ENCODE results near the gene FSD1. TPM values are rescaled to one million over a fixed set of nuclear protein-coding genes. Genes with fewer than 3 reads are reported as not detected.

The FSD1 gene
- total and polyA plus RNA-seq, 9 of the 15 experiments (the other 6 are each of a cell fraction or from before 2014, with no cell fraction given): 0.11 to 1.9 (median 0.94) TPM; not detected in 1

DNA sequence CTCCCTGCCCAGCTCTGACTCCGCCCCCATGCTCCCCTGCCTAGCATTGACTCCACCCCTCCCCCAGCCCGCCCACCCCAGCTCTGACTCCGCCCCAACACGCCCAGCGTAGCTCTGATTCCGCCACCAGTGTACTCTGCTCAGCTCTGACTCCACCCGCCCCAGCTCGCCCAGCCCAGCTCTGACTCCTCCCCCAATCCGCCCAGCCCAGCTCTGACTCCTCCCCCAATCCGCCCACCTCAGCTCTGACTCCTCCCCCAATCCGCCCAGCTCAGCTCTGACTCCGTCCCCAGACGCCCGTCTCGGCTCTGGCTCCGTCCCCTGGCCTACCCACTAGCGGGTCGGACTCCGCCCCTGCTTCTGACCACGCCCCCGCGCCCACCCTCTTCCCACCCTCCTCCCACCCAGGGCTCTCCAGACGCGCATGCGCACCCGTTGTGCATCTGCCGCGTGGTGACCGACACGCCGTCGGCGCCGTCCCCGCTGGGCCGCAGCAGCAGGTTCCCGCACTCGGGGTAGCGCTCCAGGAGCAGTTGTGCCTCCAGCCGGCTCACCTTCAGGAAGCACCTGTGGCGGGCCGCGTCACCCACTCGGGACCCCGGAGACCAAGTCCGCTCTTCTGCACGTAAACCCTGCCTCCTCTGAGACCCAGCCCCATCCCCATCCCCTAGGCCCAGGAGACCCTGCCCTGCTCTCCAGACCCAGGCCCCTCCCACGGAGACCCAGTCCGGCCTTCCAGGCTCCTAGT, 24.0 kb downstream of the FSD1 start (continued):
- TF ChIP-seq, protein P1, sequence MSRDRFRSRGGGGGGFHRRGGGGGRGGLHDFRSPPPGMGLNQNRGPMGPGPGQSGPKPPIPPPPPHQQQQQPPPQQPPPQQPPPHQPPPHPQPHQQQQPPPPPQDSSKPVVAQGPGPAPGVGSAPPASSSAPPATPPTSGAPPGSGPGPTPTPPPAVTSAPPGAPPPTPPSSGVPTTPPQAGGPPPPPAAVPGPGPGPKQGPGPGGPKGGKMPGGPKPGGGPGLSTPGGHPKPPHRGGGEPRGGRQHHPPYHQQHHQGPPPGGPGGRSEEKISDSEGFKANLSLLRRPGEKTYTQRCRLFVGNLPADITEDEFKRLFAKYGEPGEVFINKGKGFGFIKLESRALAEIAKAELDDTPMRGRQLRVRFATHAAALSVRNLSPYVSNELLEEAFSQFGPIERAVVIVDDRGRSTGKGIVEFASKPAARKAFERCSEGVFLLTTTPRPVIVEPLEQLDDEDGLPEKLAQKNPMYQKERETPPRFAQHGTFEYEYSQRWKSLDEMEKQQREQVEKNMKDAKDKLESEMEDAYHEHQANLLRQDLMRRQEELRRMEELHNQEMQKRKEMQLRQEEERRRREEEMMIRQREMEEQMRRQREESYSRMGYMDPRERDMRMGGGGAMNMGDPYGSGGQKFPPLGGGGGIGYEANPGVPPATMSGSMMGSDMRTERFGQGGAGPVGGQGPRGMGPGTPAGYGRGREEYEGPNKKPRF (IDR thresholded peaks at IDR 0.05; ENCODE audit: low read depth, low read length): no peak
- no peak for TF ChIP-seq ZNF316 (IDR thresholded peaks at IDR 0.05)
- TF ChIP-seq RBFOX2 (IDR thresholded peaks at IDR 0.05; ENCODE audit: low read depth, low read length): peak; percentile 90
- no peak for TF ChIP-seq SRSF3 (IDR thresholded peaks at IDR 0.05; ENCODE audit: insufficient read depth, low read length)
- no peak for TF ChIP-seq HMG20B (CRISPR knock-in tag; IDR thresholded peaks at IDR 0.05)
- TF ChIP-seq NR4A1 (CRISPR knock-in tag; IDR thresholded peaks at IDR 0.05): peak; percentile 70; the same call in 1 of the 2 replicates
- no peak for TF ChIP-seq NR4A1 (tag; IDR thresholded peaks at IDR 0.05)
- TF ChIP-seq JUN (IDR thresholded peaks at IDR 0.05; ENCODE audit: borderline replicate concordance, low read depth, low read length): peak; percentile 42; the same call in 1 of the 2 replicates
- TF ChIP-seq JUN (CRISPR knock-in tag; IDR thresholded peaks at IDR 0.05; ENCODE audit: borderline replicate concordance): no peak
- no peak for TF ChIP-seq ZNF57 (CRISPR knock-in tag; IDR thresholded peaks at IDR 0.05)
- no peak for TF ChIP-seq ZKSCAN3 (CRISPR knock-in tag; IDR thresholded peaks at IDR 0.05)
- TF ChIP-seq, protein P2, sequence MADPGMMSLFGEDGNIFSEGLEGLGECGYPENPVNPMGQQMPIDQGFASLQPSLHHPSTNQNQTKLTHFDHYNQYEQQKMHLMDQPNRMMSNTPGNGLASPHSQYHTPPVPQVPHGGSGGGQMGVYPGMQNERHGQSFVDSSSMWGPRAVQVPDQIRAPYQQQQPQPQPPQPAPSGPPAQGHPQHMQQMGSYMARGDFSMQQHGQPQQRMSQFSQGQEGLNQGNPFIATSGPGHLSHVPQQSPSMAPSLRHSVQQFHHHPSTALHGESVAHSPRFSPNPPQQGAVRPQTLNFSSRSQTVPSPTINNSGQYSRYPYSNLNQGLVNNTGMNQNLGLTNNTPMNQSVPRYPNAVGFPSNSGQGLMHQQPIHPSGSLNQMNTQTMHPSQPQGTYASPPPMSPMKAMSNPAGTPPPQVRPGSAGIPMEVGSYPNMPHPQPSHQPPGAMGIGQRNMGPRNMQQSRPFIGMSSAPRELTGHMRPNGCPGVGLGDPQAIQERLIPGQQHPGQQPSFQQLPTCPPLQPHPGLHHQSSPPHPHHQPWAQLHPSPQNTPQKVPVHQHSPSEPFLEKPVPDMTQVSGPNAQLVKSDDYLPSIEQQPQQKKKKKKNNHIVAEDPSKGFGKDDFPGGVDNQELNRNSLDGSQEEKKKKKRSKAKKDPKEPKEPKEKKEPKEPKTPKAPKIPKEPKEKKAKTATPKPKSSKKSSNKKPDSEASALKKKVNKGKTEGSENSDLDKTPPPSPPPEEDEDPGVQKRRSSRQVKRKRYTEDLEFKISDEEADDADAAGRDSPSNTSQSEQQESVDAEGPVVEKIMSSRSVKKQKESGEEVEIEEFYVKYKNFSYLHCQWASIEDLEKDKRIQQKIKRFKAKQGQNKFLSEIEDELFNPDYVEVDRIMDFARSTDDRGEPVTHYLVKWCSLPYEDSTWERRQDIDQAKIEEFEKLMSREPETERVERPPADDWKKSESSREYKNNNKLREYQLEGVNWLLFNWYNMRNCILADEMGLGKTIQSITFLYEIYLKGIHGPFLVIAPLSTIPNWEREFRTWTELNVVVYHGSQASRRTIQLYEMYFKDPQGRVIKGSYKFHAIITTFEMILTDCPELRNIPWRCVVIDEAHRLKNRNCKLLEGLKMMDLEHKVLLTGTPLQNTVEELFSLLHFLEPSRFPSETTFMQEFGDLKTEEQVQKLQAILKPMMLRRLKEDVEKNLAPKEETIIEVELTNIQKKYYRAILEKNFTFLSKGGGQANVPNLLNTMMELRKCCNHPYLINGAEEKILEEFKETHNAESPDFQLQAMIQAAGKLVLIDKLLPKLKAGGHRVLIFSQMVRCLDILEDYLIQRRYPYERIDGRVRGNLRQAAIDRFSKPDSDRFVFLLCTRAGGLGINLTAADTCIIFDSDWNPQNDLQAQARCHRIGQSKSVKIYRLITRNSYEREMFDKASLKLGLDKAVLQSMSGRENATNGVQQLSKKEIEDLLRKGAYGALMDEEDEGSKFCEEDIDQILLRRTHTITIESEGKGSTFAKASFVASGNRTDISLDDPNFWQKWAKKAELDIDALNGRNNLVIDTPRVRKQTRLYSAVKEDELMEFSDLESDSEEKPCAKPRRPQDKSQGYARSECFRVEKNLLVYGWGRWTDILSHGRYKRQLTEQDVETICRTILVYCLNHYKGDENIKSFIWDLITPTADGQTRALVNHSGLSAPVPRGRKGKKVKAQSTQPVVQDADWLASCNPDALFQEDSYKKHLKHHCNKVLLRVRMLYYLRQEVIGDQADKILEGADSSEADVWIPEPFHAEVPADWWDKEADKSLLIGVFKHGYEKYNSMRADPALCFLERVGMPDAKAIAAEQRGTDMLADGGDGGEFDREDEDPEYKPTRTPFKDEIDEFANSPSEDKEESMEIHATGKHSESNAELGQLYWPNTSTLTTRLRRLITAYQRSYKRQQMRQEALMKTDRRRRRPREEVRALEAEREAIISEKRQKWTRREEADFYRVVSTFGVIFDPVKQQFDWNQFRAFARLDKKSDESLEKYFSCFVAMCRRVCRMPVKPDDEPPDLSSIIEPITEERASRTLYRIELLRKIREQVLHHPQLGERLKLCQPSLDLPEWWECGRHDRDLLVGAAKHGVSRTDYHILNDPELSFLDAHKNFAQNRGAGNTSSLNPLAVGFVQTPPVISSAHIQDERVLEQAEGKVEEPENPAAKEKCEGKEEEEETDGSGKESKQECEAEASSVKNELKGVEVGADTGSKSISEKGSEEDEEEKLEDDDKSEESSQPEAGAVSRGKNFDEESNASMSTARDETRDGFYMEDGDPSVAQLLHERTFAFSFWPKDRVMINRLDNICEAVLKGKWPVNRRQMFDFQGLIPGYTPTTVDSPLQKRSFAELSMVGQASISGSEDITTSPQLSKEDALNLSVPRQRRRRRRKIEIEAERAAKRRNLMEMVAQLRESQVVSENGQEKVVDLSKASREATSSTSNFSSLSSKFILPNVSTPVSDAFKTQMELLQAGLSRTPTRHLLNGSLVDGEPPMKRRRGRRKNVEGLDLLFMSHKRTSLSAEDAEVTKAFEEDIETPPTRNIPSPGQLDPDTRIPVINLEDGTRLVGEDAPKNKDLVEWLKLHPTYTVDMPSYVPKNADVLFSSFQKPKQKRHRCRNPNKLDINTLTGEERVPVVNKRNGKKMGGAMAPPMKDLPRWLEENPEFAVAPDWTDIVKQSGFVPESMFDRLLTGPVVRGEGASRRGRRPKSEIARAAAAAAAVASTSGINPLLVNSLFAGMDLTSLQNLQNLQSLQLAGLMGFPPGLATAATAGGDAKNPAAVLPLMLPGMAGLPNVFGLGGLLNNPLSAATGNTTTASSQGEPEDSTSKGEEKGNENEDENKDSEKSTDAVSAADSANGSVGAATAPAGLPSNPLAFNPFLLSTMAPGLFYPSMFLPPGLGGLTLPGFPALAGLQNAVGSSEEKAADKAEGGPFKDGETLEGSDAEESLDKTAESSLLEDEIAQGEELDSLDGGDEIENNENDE (IDR thresholded peaks at IDR 0.05; ENCODE audit: low read depth, low read length): no peak
- no peak for TF ChIP-seq CAMTA2 (CRISPR knock-in tag; conservative IDR thresholded peaks at IDR 0.05)
- TF ChIP-seq ZNF12 (CRISPR knock-in tag; IDR thresholded peaks at IDR 0.05): peak; percentile 62; the same call in 1 of the 2 replicates
- TF ChIP-seq ZZZ3 (IDR thresholded peaks at IDR 0.05): no peak
